CD8-positive, alpha-beta memory T cell (primary cell): ENCODE results near the gene TXNRD2. TPM values are rescaled to one million over a fixed set of nuclear protein-coding genes. Genes with fewer than 3 reads are reported as not detected.
"Not testable (repeated sequence)": the region's sequence is repeated elsewhere in the genome, so short reads cannot be mapped to it uniquely, and the experiment has no call there.

ENCODE experiments used
- CTCF ChIA-PET: fragments of 350-600 bp; sonication (Branson Sonifier 250); formaldehyde crosslinking; loops from one replicate; lab custom pipeline; 2021; ENCODE audit warnings: antibody characterized with exemption; lab: Charles Lee
- POLR2A ChIA-PET: fragments of 350-600 bp; sonication (Branson Sonifier 250); formaldehyde crosslinking; loops from one replicate; lab custom pipeline; 2021; ENCODE audit warnings: antibody characterized with exemption; lab: Charles Lee
- DNase-seq, 5 donors: peaks; one replicate each; pipeline versions ENCODE4 v3.0.0 to v3.0.0-alpha.2; 2020 to 2022; ENCODE audit warnings: mixed read lengths in 1 of 5
- H3K27ac ChIP-seq: one replicate; pipeline ENCODE4 v1.7.0; 2013; ENCODE audit warnings: low read depth, mild to moderate bottlenecking, low read length, moderate library complexity
- H3K27me3 ChIP-seq: 2 replicates; pipeline ENCODE4 v1.7.0; 2013; ENCODE audit warnings: low read length, mild to moderate bottlenecking; ENCODE audit not compliant: insufficient read depth, poor library complexity, severe bottlenecking
- H3K36me3 ChIP-seq: 2 replicates; pipeline ENCODE4 v1.7.0; 2013; ENCODE audit warnings: mild to moderate bottlenecking, low read length, moderate library complexity; ENCODE audit not compliant: insufficient read depth
- H3K4me1 ChIP-seq: 2 replicates; pipeline ENCODE4 v1.7.0; 2013; ENCODE audit warnings: mild to moderate bottlenecking, low read length, moderate library complexity; ENCODE audit not compliant: insufficient read depth
- H3K4me3 ChIP-seq: 2 replicates; pipeline ENCODE4 v1.7.0; 2013; ENCODE audit warnings: mild to moderate bottlenecking, low read length
- H3K9me3 ChIP-seq: 2 replicates; pipeline ENCODE4 v1.7.0; 2013; ENCODE audit warnings: mild to moderate bottlenecking, low read length
- H3K27ac Mint-ChIP-seq, 8 donors: one replicate each; pipeline ENCODE4 v1.8.0; 2020 to 2021; ENCODE audit warnings: mixed read lengths in 8 of 8, mild to moderate bottlenecking in 6 of 8, inconsistent platforms in 3 of 8, moderate library complexity in 3 of 8
- H3K27me3 Mint-ChIP-seq, 2 donors: one replicate each; pipeline ENCODE4 v1.8.0; 2020 to 2021; ENCODE audit warnings: mixed read lengths in 2 of 2, mild to moderate bottlenecking in 1 of 2, moderate library complexity in 1 of 2
- H3K36me3 Mint-ChIP-seq, 3 donors: one replicate each; pipeline ENCODE4 v1.8.0; 2020 to 2021; ENCODE audit warnings: mixed read lengths in 3 of 3, inconsistent platforms in 1 of 3, mild to moderate bottlenecking in 1 of 3
- H3K4me1 Mint-ChIP-seq, 3 donors: one replicate each; pipeline ENCODE4 v1.8.0; 2020 to 2021; ENCODE audit warnings: mixed read lengths in 3 of 3, inconsistent platforms in 1 of 3, mild to moderate bottlenecking in 1 of 3
- H3K4me3 Mint-ChIP-seq, 7 donors: one replicate each; pipeline ENCODE4 v1.8.0; 2020 to 2021; ENCODE audit warnings: mixed read lengths in 7 of 7, mild to moderate bottlenecking in 6 of 7, moderate library complexity in 4 of 7, inconsistent platforms in 2 of 7
- H3K9me3 Mint-ChIP-seq, 5 donors: one replicate each; pipeline ENCODE4 v1.8.0; 2020 to 2022; ENCODE audit warnings: mixed read lengths in 5 of 5, mild to moderate bottlenecking in 3 of 5, moderate library complexity in 2 of 5, inconsistent platforms in 1 of 5
- polyA plus RNA-seq: library from polyadenylated mRNA; unstranded; fragments of 300-500 nt; fragmentation: Illumina TruSeq; gene quantifications from one replicate; pipeline ENCODE4 v1.2.3, GENCODE V29; 2021
- total RNA-seq, 2 experiments: library from RNA; stranded (reverse); gene quantifications; one replicate each; pipeline ENCODE4 v1.2.3, GENCODE V29; 2021

Gene TXNRD2
- total and polyA plus RNA-seq, 3 experiments from 2014 or later: 13.8 to 27.9 (median 27.6) TPM

DNA sequence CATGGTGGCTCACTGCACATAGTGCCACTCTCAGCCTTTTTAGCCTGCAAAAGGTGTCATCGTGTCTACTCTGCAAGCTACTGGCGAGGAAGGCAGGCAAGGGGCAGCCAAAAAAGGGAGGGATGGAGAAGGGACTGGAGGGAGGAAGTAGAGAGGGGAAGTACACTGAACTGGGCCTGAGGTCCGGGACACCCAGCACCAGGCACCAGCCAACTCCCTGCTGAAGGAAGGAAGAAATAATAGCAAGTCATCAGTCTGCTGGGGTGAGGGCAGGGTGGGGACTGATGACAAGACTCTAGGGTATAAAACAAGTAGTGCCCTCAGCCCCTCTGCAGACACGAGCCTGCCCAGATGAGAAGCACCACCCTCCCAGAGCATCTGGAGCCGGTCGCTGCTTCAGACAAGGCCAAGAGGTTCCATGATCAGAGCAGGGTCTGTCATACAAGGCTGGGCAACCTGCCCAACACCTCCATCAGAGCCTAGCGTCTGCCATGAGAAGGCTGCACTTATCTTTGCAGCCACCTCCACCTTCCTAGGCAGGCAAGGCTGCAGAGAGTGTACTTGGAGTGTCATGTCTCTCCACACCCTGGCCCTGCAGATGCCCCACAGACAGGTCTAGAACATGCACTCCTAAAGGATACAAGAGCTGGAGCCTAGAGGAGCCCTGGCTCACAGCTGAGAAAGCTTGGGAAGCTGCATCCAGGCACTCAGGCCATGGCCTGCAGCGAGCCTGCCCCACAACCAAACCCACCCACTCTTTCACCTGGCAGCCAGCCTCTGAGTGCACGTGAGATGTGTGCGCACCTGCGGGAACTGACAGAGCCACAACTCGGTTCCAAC is 9.0 kb downstream of the TXNRD2 start:
- ChIA-PET CTCF (interaction anchor here (1.1 kb wide), 1 partner anchor 202 kb away, joined by 3 read pairs; no protein-coding TSS in a partner anchor), POLR2A (no interaction called here)
- peaks cover 6 to 19% (median 13%) of the 10 kb centered on the region in 5 donors for H3K9me3 Mint-ChIP-seq
- Histone ChIP-seq H3K27ac (no peak overlapping the region), H3K4me3 (no peak overlapping the region), H3K36me3 (peaks cover 4% of the 10 kb centered on the region), H3K9me3 (no peaks in the 10 kb centered on the region), H3K4me1 (no peaks in the 10 kb centered on the region), H3K27me3 (no peaks in the 10 kb centered on the region)
- H3K4me3 Mint-ChIP-seq: no peak overlapping the region
- peaks cover 3 to 6% (median 5%) of the 10 kb centered on the region in 3 donors for H3K4me1 Mint-ChIP-seq
- DNase-seq: no peak
- H3K27me3 Mint-ChIP-seq: no peaks in the 10 kb centered on the region
- H3K36me3 Mint-ChIP-seq: peaks cover 13 to 35% (median 23%) of the 10 kb centered on the region in 3 donors
- peak overlapping the region in 1 of 8 donors; percentile 36 for H3K27ac Mint-ChIP-seq

GRCh38 chr22:19931514-19931913 is 10.1 kb downstream of the TXNRD2 start:
- H3K36me3 ChIP-seq: peaks cover 4% of the 10 kb centered on the region
- Mint-ChIP-seq H3K27ac (no peak overlapping the region), H3K4me3 (no peak overlapping the region), H3K36me3 (peaks cover 11 to 27% (median 12%) of the 10 kb centered on the region in 3 donors), H3K9me3 (peaks cover under 1 to 13% (median 10%) of the 10 kb centered on the region in 5 donors), H3K4me1 (peaks cover 3 to 6% (median 5%) of the 10 kb centered on the region in 3 donors), H3K27me3 (no peaks in the 10 kb centered on the region)
- POLR2A ChIA-PET: no interaction called here
- H3K4me1 ChIP-seq: no peaks in the 10 kb centered on the region
- DNase-seq: no peak
- CTCF ChIA-PET: interaction anchor here (1.1 kb wide), 1 partner anchor 201 kb away, joined by 3 read pairs; no protein-coding TSS in a partner anchor
- H3K4me3 ChIP-seq: no peak overlapping the region
- no peaks in the 10 kb centered on the region for H3K9me3 ChIP-seq
- H3K27ac ChIP-seq: no peak overlapping the region
- no peaks in the 10 kb centered on the region for H3K27me3 ChIP-seq

DNA sequence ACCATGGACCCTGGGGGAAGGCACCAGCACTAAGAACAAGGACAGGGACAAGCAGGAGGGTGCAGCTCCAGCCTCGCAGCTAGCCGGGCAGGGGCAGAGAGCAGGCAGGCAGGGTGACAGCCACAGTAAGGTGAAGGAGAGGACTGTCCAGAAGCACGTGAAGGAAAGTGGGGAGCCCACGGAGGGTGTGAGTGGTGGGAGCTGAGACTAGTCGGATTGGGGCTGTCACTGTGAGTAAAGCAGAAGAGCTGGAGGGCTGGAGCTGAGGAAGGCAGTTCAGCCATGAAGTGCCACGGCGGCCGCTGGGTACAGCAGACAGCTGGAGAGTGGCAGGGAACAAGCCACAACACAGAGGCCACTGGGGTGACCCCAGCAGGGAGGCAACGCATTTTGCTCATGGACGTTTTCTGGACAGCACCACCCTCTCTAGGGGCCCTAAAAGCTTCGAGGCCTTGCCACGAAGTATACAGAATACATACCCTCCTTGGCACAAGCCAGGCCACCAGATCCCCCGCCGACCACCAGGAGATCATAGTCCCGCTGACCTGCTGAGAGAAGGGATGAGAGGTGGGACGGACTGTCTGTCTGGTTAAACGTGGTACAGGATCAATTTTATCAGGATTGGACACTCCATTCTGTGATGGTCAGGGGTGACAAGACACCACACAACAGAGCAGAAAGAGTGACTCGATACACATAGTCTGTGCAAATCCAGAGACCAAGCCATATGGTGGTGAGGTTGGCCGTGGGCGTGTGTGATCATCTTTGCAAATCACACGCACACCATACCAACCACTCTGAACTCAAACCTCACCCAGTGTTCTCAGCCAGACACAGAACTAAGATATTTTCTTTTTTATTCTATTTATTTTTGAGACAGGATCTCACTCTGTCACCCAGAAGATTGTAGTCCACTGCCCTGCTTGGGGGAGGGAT is 10.8 kb downstream of the TXNRD2 start:
- CTCF ChIA-PET: interaction anchor here (0.8 kb wide), 1 partner anchor 200 kb away, joined by 4 read pairs; no protein-coding TSS in a partner anchor
- Mint-ChIP-seq H3K4me1 (peaks cover 3 to 6% (median 5%) of the 10 kb centered on the region in 3 donors), H3K36me3 (peaks cover 5 to 21% (median 8%) of the 10 kb centered on the region in 3 donors), H3K4me3 (no peak overlapping the region), H3K27me3 (no peaks in the 10 kb centered on the region), H3K27ac (no peak overlapping the region), H3K9me3 (peaks cover 0 to 7% (median 6%) of the 10 kb centered on the region in 5 donors)
- H3K4me3 ChIP-seq: no peak overlapping the region
- DNase-seq: no peak
- no peaks in the 10 kb centered on the region for H3K4me1 ChIP-seq
- H3K36me3 ChIP-seq: peaks cover 4% of the 10 kb centered on the region
- no peaks in the 10 kb centered on the region for H3K9me3 ChIP-seq
- no peaks in the 10 kb centered on the region for H3K27me3 ChIP-seq
- POLR2A ChIA-PET: no interaction called here
- H3K27ac ChIP-seq: no peak overlapping the region

GRCh38 chr22:19929586-19930550 is 11.8 kb downstream of the TXNRD2 start:
- Histone ChIP-seq H3K9me3 (no peaks in the 10 kb centered on the region), H3K27me3 (no peaks in the 10 kb centered on the region), H3K4me1 (no peaks in the 10 kb centered on the region), H3K4me3 (no peak overlapping the region), H3K27ac (no peak overlapping the region), H3K36me3 (peaks cover 4% of the 10 kb centered on the region)
- POLR2A ChIA-PET: no interaction called here
- Mint-ChIP-seq H3K36me3 (peaks cover 0 to 17% (median 5%) of the 10 kb centered on the region in 3 donors), H3K9me3 (no peaks in the 10 kb centered on the region), H3K27ac (no peak overlapping the region), H3K27me3 (no peaks in the 10 kb centered on the region), H3K4me3 (no peak overlapping the region), H3K4me1 (peaks cover 3 to 6% (median 5%) of the 10 kb centered on the region in 3 donors)
- no peak for DNase-seq
- CTCF ChIA-PET: no interaction called here

DNA sequence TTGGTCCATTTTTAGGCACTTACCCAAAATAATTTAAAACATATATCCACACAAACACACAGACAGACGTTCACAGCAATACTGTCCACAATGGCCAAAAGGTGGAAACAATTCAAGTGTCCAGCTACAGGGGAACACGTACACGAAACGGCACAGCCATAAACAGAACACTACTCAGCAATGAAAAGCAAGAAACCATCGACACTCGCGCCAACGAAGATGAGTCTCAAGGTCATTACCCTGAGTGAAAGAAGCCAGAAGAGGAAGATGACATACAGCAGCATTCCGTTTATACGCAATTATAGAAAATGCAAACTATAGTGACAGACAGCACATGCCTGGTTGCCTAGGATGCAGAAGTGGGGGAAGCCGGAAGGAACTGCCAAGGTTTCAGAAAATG is 13.4 kb downstream of the TXNRD2 start:
- H3K9me3 ChIP-seq: no peaks in the 10 kb centered on the region
- no peak overlapping the region for H3K27ac ChIP-seq
- no peak overlapping the region for H3K27ac Mint-ChIP-seq
- H3K36me3 ChIP-seq: peaks cover 4% of the 10 kb centered on the region
- no peak overlapping the region for H3K4me3 Mint-ChIP-seq
- ChIA-PET CTCF (no interaction called here), POLR2A (no interaction called here)
- no peak overlapping the region for H3K4me3 ChIP-seq
- peaks cover 0 to 5% (median 4%) of the 10 kb centered on the region in 3 donors for H3K4me1 Mint-ChIP-seq
- H3K27me3 ChIP-seq: no peaks in the 10 kb centered on the region
- DNase-seq: no peak
- no peaks in the 10 kb centered on the region for H3K27me3 Mint-ChIP-seq
- no peaks in the 10 kb centered on the region for H3K9me3 Mint-ChIP-seq
- no peaks in the 10 kb centered on the region for H3K4me1 ChIP-seq
- H3K36me3 Mint-ChIP-seq: peaks cover 0 to 27% (median 7%) of the 10 kb centered on the region in 3 donors

GRCh38 chr22:19927696-19928095 is 13.9 kb downstream of the TXNRD2 start:
- no peaks in the 10 kb centered on the region for H3K9me3 Mint-ChIP-seq
- Histone ChIP-seq H3K9me3 (no peaks in the 10 kb centered on the region), H3K27ac (no peak overlapping the region), H3K4me1 (no peaks in the 10 kb centered on the region), H3K4me3 (no peak overlapping the region), H3K36me3 (peaks cover 4% of the 10 kb centered on the region), H3K27me3 (no peaks in the 10 kb centered on the region)
- H3K4me3 Mint-ChIP-seq: no peak overlapping the region
- no peaks in the 10 kb centered on the region for H3K27me3 Mint-ChIP-seq
- POLR2A ChIA-PET: no interaction called here
- peaks cover 0 to 30% (median 7%) of the 10 kb centered on the region in 3 donors for H3K36me3 Mint-ChIP-seq
- H3K27ac Mint-ChIP-seq: no peak overlapping the region
- peaks cover 0 to 5% (median 4%) of the 10 kb centered on the region in 3 donors for H3K4me1 Mint-ChIP-seq
- CTCF ChIA-PET: interaction anchor here (1.1 kb wide), 1 partner anchor 197 kb away, joined by 4 read pairs; no protein-coding TSS in a partner anchor
- DNase-seq: no peak

DNA sequence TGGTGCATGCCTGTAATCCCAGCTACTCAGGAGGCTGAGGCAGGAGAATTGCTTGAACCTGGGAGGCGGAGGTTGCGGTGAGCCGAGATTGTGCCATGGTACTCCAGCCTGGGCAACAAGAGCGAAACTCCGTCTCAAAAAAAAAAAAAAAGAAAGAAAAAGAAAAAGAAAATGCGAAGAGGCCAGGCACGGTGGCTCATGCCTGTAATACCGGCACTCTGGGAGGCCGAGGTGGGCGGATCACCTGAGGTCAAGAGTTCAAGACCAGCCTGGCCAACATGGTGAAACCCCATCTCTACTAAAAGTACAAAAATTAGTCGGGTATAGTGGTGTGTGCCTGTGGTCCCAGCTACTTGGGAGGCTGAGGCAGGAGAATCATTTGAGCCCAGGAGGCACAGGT is 15.6 kb downstream of the TXNRD2 start:
- DNase-seq, H3K4me1 ChIP-seq, POLR2A ChIA-PET, H3K4me3 ChIP-seq, H3K27ac Mint-ChIP-seq, H3K27ac ChIP-seq, H3K4me3 Mint-ChIP-seq, H3K27me3 Mint-ChIP-seq, H3K27me3 ChIP-seq, H3K9me3 ChIP-seq, H3K4me1 Mint-ChIP-seq, H3K9me3 Mint-ChIP-seq, H3K36me3 ChIP-seq: not testable (repeated sequence)
- CTCF ChIA-PET: interaction anchor here (2.0 kb wide), 1 partner anchor 12 kb away, joined by 4 read pairs; no protein-coding TSS in a partner anchor
- peaks cover 0 to 37% (median 7%) of the 10 kb centered on the region in 3 donors for H3K36me3 Mint-ChIP-seq
